Upper lobe of right lung (tissue), 1 donor: ENCODE measurements around the gene SIL1. TPM values are rescaled to one million over a fixed set of nuclear protein-coding genes. Genes with fewer than 3 reads are reported as not detected.
A peak's percentile ranks its signal among the peaks of the same experiment; 100 is the strongest.

Source experiments
- ATAC-seq: fragments of 200-7000 bp; cut with Tn5 transposase; one replicate; pipeline ENCODE4 v1.9.1; 2020; ENCODE audit warnings: mild to moderate bottlenecking, moderate library complexity
- DNase-seq: peaks from one replicate; pipeline ENCODE4 v3.0.0-alpha.2; 2020
- H3K27ac ChIP-seq: fragments of 200-600 bp; one replicate; pipeline ENCODE4 v1.8.0; 2022
- H3K27me3 ChIP-seq: fragments of 200-600 bp; one replicate; pipeline ENCODE4 v1.8.0; 2022; ENCODE audit warnings: mild to moderate bottlenecking
- H3K36me3 ChIP-seq: fragments of 200-600 bp; one replicate; pipeline ENCODE4 v1.8.0; 2022
- H3K4me1 ChIP-seq: fragments of 200-600 bp; one replicate; pipeline ENCODE4 v1.8.0; 2022
- H3K4me3 ChIP-seq: fragments of 200-600 bp; one replicate; pipeline ENCODE4 v1.8.0; 2022; ENCODE audit warnings: mild to moderate bottlenecking
- H3K9me3 ChIP-seq: fragments of 200-600 bp; one replicate; pipeline ENCODE4 v1.8.0; 2022
- CTCF ChIP-seq: fragments of 200-600 bp; IDR thresholded peaks from one replicate; pipeline ENCODE4 v1.8.0; 2022; ENCODE audit warnings: antibody characterized with exemption
- intact Hi-C: fragments of 100-400 bp; cut with DNase I; formaldehyde crosslinking; loops from one replicate; pipeline ENCODE4 v1.11.0; 2022
- total RNA-seq: library from RNA; stranded (reverse); fragmentation: NEBNext Ultra II Directional; extraction: Animal tissue kit (Norgen Biotek cat#: 25700); gene quantifications from one replicate; pipeline ENCODE4 v1.2.1, GENCODE V29; 2021
- donor health status: DM: no; HTN: yes; CAD: no; lungs with severe emphysema.

SIL1 gene
- total RNA-seq, 1 donor from 2014 or later: 56.9 TPM

DNA sequence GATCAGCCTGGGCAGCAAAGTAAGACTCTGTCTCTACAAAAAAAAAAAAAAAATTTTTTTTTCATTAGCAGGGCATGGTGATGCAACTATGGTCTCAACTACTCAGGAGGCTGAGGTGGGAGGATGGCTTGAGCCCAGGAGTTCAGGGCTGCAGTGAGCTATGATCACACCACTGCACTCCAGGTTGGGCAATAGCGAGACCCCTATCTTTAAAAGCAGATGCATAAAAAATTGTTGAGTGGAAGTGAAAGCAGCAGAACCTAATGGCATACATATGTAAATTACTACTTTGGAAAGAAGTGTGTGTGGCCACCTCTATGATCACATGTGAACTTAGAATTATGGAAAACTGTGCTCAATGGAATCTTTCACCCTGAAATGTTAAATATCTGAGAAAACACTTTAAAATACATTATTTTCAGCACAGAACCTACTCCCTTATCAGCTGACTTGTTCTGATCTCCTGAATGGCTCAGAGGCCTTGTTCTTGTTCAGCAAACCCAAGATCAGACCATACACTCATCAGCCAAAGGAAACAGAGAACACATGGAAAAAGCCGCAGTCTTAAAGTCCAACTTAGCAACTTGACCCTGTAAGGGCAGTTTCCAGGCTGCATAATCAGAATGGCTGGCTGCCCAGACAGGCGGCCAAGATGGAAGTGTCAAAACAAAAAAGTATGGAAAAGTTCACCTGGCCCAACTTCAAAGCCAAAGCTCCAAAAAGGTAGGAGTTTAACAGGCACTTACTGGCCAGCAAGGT lies 56.5 kb downstream of the SIL1 start:
- TF ChIP-seq CTCF: no peak
- peak overlapping the region; percentile 31 for H3K27ac ChIP-seq
- DNase-seq: peak; percentile 75
- intact Hi-C loops: no loop called here
- ATAC-seq: peak; percentile 67
- no peaks in the 10 kb centered on the region for H3K27me3 ChIP-seq
- H3K4me3 ChIP-seq: no peak overlapping the region
- H3K36me3 ChIP-seq: no peaks in the 10 kb centered on the region
- H3K4me1 ChIP-seq: peaks cover 49% of the 10 kb centered on the region
- H3K9me3 ChIP-seq: no peaks in the 10 kb centered on the region

GRCh38 chr5:139140591-139141071 lies 57.5 kb downstream of the SIL1 start:
- Histone ChIP-seq H3K27ac (peak overlapping the region; percentile 31), H3K4me1 (peaks cover 49% of the 10 kb centered on the region), H3K9me3 (no peaks in the 10 kb centered on the region), H3K4me3 (no peak overlapping the region), H3K27me3 (no peaks in the 10 kb centered on the region), H3K36me3 (no peaks in the 10 kb centered on the region)
- ATAC-seq: peak; percentile 12
- no peak for TF ChIP-seq CTCF
- intact Hi-C loops: no loop called here
- DNase-seq: no peak

GRCh38 chr5:139138809-139139208 lies 59.4 kb downstream of the SIL1 start:
- Histone ChIP-seq H3K27me3 (no peaks in the 10 kb centered on the region), H3K9me3 (no peaks in the 10 kb centered on the region), H3K27ac (peak overlapping the region; percentile 66), H3K4me3 (no peak overlapping the region), H3K36me3 (no peaks in the 10 kb centered on the region), H3K4me1 (peaks cover 52% of the 10 kb centered on the region)
- no peak for TF ChIP-seq CTCF
- intact Hi-C loops: no loop called here
- DNase-seq: peak; percentile 71
- ATAC-seq: peak; percentile 81

DNA sequence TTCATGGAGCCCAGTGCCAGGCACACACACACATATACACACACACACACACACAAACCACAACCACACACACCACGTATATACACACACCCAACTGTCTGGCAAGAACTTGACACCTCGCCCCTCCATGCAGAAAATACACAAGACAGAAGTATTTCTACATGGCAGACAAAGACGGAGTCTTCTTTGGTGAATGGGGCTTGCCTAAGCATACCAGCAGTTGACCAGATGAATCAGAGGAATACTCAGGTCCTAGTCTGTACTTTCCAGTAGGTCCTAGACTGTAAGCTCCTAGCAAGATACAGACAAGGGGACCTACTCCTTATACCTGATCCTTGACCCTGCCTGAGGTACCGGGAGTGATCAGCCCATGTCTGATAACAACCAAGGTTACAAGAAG lies 60.1 kb downstream of the SIL1 start:
- no peak overlapping the region for H3K27ac ChIP-seq
- ATAC-seq (no peak), DNase-seq (no peak)
- no peaks in the 10 kb centered on the region for H3K27me3 ChIP-seq
- no peaks in the 10 kb centered on the region for H3K9me3 ChIP-seq
- intact Hi-C loops: no loop called here
- H3K4me3 ChIP-seq: no peak overlapping the region
- H3K36me3 ChIP-seq: no peaks in the 10 kb centered on the region
- no peak for TF ChIP-seq CTCF
- H3K4me1 ChIP-seq: peaks cover 52% of the 10 kb centered on the region

DNA sequence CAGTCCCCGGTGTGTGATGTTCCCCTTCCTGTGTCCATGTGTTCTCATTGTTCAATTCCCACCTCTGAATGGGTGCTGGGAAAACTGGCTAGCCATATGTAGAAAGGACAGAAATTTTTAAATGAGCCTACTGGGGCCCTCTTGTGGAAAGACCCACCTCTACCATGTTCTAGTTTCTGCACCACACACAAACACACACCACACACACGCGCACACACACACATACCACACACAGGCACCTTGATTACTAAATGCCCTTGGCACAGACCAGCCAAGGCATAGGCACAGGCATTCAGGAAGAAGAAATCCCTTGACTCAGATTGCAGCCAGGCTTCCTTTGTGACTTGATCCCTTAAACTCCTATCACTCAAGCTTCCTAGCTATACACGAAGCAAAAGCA lies 60.5 kb downstream of the SIL1 start:
- no peak for DNase-seq
- Histone ChIP-seq H3K4me1 (peaks cover 52% of the 10 kb centered on the region), H3K27me3 (no peaks in the 10 kb centered on the region), H3K9me3 (no peaks in the 10 kb centered on the region), H3K36me3 (no peaks in the 10 kb centered on the region), H3K4me3 (no peak overlapping the region), H3K27ac (no peak overlapping the region)
- intact Hi-C loops: no loop called here
- peak; percentile 68 for ATAC-seq
- TF ChIP-seq CTCF: no peak
